GM19099 (cell line): ENCODE measurements around the gene CYB5D1.

Source experiments
- POLR2A ChIP-seq: IDR thresholded peaks from 3 replicates; pipeline ENCODE4 v1.6.1; 2011; ENCODE audit warnings: low read depth; ENCODE audit not compliant: insufficient read length; ENCODE audit errors: extremely low read depth

Gene CYB5D1

GRCh38 chr17:7882629-7883028 lies 24.8 kb downstream of the CYB5D1 start:
- no peak for TF ChIP-seq POLR2A

- TF ChIP-seq POLR2A = no peak
These were observed 26.1 kb downstream of the CYB5D1 start for GRCh38 chr17:7883781-7884386.

- peak; percentile 17 for TF ChIP-seq POLR2A
These were observed 27.0 kb downstream of the CYB5D1 start for GRCh38 chr17:7884581-7885366.

- TF ChIP-seq POLR2A = peak; percentile 66
These were observed 27.8 kb downstream of the CYB5D1 start for GRCh38 chr17:7885367-7886226.

GRCh38 chr17:7886227-7887037 lies 28.6 kb downstream of the CYB5D1 start:
- TF ChIP-seq POLR2A = no peak

- TF ChIP-seq POLR2A = no peak
These were observed 29.3 kb downstream of the CYB5D1 start for GRCh38 chr17:7887038-7887481.

- peak; percentile 55 for TF ChIP-seq POLR2A
These were observed 29.8 kb downstream of the CYB5D1 start for GRCh38 chr17:7887482-7888183.

- TF ChIP-seq POLR2A = no peak
These were observed 30.5 kb downstream of the CYB5D1 start, which contains the start of gene CHD3 for GRCh38 chr17:7888184-7888920. Gene CHD3 (plus strand): TSS chr17:7888789. CDS start chr17:7889001, 212 bp downstream.

- TF ChIP-seq POLR2A = no peak
These were observed 31.6 kb downstream of the CYB5D1 start for GRCh38 chr17:7889166-7889955.

GRCh38 chr17:7893187-7893880 lies 35.5 kb downstream of the CYB5D1 start:
- no peak for TF ChIP-seq POLR2A

GRCh38 chr17:7894226-7894625 lies 36.4 kb downstream of the CYB5D1 start:
- TF ChIP-seq POLR2A = no peak

- TF ChIP-seq POLR2A = no peak
These were observed 37.1 kb downstream of the CYB5D1 start for GRCh38 chr17:7894866-7895265.
